GM23248 (cell line): ENCODE results near the gene BOLA1.

Source experiments
- EZH2 ChIP-seq: fragments of 200-600 bp; sonication (generic); IDR thresholded peaks from 2 replicates; pipeline ENCODE4 v1.6.1; 2018; ENCODE audit warnings: antibody characterized with exemption, mild to moderate bottlenecking; ENCODE audit not compliant: insufficient read depth, poor library complexity, severe bottlenecking
- EZH2phosphoT487 ChIP-seq: fragments of 200-600 bp; sonication (generic); IDR thresholded peaks from 2 replicates; pipeline ENCODE4 v1.6.1; 2018; ENCODE audit warnings: antibody characterized with exemption, moderate library complexity, mild to moderate bottlenecking, low read depth; ENCODE audit not compliant: insufficient read depth

DNA sequence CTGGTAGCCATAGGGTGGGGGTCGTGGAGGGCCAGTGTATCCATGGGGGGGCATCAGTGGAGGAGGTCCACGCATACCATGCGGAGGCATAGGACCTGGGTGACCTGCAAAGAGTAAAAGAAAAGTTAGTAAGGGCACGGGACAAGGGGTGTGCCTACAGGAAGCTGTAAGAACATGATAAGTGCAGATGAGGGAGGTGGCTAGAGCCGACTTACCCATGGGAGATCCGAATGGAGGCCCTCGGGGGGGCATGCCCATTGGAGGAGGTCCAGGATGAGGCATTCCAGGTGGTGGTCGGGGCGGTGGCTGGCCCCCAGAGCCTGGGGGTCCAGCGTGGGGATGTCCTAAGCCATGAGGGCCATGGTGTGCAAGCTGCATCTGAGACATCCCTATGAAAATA, 24.3 kb downstream of the BOLA1 start:
- TF ChIP-seq EZH2phosphoT487, result no peak
- TF ChIP-seq EZH2, result no peak
